Embryonic facial prominence (tissue), 1 donor: ENCODE measurements around the gene TAL1.

ENCODE experiments used
- DNase-seq: peaks from one replicate; pipeline ENCODE4 v3.0.0-alpha.2; 2016; ENCODE audit errors: extremely low spot score

The TAL1 gene

DNA sequence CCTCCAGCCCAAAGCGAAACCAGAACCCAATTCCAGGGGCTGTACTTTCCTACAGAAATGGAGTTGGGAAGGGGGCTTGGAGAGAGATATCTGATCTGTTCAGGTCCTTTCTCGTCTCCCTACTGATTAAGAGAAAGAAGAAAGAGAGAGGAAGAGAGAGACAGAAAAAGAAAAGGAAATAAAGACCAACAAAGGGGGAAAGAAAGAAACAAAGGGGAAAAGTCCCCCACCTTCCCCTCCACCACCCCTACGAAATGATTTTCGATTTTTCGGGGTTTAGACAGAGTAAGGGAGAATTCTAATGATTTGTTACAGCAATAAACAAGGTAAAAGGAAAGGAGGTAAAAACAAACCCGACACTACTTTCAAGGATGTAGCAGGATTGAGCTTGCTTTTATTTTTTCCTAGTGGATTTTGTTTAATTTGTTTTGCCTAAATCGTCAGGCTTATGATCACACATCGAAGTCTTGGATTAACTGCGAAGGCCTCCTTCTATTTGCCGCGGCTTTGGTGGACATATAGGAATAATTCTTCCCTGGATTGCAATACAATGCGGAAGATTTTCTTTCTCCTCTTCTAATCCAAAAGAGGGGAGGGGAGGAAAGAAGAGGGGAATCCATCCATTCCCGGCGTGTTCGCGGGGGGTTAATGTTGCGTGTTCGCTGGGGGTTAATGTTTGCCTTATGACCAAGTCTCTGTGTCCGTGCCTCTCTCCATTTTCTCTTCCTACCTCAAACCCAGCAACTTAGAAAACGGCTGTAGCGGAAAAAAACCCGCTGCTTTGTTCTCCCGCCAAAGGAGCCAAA, 1.9 kb downstream of the TAL1 start:
- no peak for DNase-seq

DNA sequence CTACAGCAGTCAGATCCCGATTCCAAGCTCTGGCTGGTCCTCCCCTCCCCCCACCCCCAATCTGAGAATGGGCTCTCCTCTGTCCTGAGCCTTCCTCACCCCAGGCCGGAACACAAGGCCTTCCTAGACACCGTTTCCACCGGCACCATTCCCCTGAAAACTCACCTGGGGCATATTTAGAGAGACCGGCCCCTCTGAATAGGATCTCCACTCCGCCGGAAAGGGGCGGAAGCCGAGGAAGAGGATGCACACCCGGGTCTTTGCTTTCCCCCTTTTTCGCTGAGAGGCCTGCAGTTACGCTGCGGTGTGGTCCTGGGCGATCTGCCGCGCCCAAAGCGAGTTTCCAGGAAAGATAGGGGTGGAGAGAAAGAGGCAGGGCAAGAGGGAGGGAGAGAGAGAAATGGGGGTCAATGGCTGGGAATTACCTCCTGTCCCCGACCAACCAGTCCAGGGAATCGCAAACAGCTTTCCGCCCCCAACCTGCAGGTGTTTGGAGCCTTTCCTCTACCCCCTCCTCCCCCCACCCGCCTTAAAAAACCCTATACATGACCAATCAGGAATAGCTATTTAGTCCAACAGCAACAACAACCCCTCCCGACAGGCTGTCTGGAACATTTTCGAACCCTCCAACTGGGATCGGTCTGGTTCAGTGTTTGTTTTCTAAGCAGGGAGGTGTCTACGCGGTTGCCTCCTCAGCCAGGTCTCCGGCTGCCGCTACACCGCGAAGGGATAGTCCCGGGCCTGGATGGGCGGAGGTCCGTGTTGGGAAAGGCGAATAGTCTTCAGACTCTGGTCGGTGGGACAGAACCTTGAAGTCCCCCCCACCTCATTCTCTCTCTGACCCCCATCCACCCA, 2.8 kb downstream of the TAL1 start:
- no peak for DNase-seq

DNA sequence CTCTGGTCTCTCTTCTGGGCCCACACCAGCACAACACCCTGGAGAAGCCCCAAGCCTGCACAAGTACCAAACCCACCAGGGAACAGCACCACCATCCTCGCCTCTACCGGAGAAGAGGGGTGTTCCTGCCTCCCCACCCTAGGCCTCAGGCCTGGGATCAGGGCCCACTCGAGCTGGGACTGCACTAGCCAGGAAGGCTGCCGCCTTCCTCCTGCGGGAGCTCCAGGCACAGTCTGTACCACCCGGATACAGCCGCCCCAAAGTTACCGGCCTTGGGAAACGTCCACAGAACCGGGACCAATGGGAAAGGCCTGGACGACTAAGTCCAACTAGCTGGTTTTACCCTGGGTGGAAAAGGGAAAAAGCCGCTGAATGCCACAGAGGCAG, 3.4 kb downstream of the TAL1 start:
- no peak for DNase-seq

DNA sequence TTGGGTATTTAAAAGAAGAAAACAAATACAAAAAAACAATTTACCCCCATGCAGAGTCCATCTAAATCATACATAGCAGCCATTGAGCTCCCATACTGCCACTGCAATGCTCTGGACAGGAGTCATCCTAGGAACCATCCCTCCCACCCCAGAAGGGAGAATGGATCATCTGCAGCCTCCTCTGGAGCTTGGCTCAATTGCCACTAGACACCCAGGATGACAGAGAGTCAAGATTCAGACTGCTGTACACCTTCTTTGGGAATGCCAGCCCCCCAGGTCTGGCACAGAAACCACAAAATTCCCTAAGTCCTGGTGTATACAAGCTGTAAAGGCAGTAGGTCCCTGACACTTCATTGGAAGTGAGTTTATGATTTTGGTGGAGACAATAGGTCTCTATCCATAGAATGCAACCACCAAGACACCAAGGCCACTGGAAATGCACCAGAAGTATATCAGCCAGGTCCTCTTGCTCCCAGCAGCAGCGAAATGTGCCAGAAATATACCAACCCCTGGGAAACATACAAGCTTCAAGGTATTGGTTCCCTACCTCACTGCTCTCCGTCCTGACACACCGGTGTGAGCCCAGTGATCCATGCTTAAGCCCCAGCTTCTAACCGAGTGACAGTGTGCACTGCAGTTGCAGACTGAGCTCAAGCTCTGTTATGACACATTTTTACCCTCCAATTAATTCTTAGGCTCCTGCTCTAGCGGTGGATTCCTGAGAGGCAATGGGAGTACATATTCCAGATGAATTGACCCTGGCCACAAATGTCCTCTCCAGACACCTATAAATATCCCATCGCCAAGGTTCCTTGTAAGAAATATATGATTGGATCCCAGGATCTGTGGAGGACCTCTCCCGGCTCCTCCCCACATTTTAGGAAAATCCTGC, 4.4 kb downstream of the TAL1 start:
- no peak for DNase-seq

DNA sequence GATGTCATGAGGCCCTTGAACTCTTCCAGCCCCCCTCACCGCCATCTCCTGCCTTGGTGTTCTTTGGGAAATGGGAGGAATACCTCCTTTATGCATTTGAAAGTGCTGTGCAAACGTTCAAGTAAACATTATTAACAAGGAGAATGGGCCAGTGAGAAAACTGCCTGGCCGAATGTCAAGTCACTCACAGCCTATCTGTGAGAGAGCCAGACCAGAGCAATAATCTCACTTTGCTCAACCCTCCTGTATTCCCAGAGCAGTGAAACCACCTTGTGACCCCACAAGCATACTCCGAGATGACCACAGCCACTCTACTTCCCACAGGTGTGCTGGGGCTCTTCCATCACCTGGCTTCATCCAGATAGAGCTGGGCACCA, 5.2 kb downstream of the TAL1 start:
- no peak for DNase-seq

DNA sequence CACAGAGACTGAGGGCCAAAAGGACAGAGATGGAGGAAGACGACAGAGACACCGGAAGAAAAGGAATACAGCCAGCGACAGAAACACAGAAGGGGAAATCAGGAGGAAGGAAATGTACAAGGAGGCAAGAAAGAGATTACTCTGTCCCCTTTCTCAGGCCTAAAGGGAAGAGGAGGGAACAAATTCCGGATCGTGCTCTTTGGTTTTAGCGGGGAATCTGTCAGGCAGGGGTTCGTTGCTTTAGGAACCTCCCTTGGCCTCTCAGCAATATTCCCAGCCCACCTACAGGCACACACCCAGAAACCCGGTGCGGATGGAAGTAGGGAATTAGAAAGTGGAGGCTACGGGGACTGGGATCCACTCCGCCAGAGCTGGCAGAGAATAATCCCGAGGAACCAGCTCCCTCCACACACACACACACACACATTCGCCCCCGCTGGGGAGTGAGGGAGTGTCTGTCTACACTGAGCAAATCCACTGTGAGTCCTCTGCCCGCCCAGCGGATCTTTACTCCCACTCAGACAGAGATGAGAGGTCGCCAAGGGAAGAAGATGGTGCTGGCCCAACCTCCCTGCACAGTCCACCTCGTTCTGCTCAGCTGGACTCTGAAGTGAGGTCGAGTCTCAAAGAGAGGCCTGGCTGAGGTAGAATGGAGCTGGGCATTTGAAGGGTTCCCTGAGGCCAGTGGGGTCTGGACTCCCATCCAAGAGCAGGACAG, 5.7 kb downstream of the TAL1 start:
- DNase-seq: no peak

DNA sequence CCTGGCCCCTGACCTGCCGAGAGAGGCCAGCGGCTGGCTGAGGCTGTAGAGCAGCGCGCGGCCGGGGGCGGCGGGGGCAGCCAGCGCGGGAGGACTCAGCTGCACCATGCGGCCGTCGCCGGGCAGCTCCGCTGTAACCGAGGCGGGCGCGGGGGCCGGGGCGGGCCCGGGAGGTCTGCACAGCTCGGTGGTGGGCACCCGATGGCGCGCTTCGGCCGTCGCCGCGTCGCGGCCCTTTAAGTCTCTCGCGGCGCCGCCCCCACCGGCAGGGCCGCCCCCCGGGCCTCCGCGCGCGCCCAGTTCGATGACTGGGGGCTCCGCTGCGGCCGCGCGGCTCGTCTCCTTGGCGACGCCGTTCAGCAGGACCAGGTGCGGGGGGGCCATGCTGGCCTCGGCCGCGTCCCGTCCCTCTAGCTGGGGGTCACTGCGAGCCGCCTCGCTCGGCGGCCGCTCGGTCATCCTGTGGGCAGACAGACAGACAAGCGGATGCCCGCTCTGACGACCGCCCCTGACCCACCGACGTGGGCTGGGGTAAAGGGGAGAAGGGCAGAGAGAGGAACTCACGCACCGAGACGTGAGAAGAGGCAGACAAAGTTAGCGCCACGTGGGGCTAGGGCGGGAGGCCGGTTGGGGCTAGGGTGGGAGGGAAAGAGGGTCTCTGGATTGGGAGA, 6.5 kb downstream of the TAL1 start:
- DNase-seq: no peak

DNA sequence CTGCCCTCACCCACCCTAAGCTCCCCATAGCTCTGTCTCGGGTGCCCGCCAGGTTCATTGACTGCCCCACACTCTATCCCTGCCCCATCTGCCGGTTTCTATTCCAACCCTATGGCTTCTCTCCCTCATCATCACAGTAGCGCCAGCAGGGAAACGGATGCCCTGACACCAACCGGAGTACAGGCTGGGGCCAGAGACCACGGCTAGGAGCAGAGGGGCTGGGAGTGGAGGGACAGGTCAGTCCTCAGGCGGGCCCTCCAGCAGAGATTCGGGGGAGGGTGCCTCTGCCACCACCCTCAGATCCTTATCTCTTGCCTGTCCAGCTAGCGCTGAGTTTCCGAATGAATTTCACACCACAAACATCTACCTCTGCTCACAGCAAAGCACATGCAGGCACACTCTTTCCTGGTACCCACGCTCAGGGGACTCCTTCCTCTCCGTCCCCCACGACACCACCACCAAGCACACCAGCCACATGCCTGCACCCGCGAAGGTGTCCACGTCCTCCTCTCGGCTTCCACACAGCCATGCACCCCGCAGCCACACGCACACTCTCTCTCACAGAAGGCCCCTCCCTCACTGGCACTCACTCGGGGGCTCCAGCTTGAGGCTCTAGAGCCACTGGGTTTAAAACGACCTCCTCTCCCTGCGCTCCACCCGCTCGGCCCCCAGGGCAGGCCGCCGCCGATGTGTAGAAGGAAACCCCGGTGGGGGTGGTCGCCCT, 7.2 kb downstream of the TAL1 start:
- DNase-seq: no peak

DNA sequence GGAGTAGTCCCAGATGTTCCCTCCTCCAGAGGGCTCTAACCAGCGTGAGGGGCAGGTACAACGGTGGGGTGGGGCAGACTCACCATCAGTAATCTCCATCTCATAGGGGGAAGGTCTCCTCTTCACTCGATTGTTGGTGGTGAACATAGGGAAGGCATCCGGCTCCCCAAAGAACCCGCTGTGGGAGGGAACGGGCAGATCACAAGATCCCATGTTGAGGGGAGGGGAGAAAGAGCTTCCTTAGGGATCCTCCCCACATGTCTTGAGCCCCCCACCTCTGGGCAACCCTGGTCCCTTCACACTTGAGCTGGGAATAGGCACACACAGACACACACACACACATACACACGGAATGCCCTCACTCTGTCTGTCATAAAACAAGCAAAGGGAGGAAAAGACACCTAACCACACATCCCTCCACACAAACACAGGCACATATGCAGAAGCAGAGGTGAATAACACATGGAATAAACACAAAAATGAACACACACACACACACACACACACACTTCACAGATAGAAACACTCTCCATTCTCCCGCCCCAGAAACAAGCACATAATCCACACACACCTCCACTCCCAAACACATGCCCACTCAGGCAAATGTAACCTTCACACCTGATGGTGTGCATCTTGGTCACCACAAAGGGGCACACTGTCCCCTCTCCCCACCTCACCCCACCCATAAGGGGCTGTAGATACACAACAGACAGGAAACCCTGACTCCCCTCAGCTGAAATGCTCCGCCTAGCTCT, 7.9 kb downstream of the TAL1 start:
- no peak for DNase-seq

DNA sequence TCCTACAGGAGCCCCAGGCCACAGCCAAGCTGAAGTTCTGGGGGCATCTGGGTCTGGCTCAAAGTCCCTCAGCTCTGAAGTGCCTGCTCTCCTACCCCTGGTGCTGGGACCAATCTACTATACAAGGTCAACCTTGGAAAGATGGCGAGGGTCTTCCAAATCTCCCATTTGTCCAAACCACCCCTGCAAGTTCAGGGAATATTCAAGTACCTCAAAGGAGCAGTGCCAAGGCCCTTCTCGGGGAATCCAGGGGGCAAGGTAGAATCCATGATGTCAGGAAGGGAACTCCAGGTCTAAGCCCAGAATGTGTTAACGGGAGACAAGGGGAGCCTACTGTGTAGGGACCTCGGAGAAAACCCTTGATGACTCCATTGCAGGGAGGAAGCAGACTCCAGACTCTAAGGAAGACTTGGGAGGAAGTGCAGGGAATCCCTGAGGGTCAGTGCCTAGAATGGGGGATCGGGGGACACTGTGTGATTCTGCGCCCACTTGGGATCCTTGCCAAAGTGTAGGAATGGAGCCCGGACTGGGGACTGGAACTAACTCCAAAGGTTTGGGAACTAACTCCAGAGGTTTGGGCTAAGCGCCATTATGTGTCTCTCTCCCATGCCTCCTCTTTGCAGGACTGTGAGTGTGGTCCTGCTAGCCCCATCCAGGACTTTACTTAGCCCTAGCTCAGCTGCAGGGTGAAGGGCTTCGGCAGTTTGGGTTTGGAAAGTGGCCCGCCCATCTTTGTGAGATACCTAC, 8.7 kb downstream of the TAL1 start:
- DNase-seq: no peak

DNA sequence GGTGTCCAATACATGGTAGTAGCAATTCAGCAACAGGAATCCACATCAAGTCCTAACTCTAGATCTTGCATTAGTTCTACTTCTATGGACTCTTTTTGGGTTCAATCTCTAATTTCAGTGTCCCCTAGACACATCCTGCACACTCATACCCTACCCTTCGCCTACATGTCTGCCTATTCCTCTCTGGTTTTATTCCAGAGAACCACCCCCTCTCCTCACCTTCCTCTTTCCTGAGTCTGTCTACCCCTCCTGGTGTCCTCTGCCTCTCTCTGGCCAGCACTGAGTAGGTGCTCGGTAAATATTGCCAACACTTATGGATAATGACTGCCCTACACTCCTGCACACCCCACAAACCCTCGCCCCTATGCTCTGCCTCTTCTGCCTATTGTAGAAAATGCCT, 9.5 kb downstream of the TAL1 start:
- no peak for DNase-seq

DNA sequence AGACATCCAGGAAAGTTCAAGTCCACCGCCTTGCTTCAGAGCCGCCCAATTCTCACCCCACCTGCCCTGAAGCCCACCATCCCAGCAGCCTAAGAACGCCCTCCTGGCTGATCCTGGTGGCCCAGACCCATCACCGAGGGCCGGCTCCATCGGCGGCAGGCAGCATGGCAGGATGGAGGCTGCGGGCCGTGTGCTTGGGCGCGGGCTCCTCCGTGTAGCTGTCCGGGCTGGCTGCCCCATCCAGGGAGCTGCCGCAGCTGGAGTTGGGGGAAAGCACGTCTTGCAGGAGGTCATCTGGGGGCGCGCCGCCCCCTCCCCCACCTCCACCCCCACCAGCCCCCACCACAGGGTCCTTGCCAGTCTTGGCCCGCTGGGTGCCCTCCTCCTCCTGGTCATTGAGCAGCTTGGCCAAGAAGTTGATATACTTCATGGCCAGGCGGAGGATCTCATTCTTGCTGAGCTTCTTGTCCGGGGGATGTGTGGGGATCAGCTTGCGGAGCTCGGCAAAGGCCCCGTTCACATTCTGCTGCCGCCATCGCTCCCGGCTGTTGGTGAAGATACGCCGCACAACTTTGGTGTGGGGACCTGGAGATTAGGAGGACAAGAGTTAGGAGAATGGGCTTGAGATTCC, 12.3 kb downstream of the TAL1 start:
- DNase-seq: no peak

DNA sequence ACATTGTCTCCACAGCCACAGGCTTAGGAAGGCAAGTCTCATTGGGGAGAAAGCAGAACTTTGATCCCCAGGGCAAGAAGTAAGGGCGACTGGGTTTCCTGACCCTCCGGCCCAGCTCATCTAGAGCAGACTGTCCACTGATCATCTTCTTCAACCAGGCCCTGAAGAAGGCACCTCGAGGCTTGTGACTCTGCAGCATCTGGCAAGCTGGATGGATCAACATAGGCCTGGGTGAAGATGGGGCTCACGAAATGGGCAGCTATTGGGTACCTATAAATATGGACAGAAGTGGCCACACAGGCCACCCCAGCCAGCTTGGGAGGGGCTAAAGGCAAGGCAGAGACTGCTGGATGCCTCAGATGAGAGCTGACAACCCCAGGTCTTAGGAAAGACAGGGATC, 13.0 kb downstream of the TAL1 start:
- DNase-seq: no peak

DNA sequence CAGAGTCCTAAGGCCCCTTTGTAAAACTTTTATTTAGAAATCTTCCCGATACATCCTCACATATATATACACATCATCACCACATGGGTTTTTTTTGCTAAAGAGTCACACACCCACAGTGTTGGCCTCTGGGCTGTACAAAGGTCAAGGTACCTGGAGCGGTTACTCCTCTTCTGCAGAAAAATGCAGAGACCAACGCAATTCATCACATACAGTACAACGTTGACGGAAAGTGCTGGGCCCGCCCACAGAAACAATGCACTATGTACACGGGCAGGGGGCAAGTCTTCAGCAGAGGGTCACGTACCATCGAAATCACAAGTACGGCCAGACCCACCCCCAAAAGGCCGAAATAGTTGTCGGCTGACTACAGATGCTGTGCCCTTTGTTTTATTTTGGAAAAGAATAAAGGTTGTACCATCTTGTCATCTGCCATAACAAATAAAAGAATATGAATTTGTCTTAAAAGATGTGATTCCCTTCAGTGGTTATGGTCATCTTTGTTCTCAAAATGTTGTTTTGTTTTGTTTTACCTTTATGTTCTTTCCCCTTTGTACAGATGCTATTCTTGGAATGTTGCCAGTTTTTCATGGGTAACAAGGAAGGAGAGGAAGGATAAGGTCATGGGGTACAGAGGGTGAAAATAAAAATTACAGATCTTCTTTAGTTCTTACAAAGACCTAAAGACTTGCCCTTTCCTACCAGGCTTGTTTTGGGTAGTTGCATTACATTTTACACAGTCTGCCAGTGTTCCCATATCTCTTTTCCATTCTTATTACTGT, 15.6 kb downstream of the TAL1 start:
- no peak for DNase-seq

DNA sequence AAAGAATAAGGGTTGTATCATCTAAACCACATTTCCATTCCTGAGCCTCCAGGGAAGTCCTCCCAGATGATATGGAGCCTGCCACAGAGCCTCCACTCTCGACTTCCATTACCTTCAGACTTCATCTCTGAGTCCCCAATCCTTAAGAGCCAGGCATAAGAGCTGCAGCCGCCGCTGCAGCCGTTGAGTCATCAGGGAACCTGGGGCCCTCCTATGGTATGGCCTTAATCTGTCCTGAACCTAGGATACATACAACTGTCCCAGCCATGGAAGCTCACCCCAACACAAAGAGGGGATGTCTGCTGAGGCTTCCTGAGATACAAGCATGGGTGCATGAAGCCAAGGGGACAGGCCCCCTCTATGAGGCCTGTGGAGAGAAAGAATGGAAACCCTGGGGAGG, 16.3 kb downstream of the TAL1 start:
- no peak for DNase-seq

DNA sequence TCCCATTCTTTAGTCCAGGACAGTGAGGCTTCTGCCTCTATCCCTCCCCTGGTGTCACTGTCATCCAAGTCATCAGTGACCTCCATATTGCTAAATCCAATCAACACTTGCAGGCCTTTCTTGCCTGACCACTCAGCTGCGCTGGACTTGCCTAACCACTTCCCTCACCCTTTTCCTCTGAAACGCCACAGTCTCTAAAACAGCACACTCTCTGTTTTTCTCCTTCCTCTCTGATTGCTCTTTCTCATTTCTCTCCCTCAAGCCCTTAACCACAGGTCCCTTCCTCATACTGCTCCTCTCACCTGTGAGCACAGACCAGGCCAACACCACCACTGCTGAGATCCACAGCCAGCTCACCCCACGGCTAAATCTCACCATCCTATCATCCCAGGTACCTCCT, 17.5 kb downstream of the TAL1 start:
- DNase-seq: no peak

DNA sequence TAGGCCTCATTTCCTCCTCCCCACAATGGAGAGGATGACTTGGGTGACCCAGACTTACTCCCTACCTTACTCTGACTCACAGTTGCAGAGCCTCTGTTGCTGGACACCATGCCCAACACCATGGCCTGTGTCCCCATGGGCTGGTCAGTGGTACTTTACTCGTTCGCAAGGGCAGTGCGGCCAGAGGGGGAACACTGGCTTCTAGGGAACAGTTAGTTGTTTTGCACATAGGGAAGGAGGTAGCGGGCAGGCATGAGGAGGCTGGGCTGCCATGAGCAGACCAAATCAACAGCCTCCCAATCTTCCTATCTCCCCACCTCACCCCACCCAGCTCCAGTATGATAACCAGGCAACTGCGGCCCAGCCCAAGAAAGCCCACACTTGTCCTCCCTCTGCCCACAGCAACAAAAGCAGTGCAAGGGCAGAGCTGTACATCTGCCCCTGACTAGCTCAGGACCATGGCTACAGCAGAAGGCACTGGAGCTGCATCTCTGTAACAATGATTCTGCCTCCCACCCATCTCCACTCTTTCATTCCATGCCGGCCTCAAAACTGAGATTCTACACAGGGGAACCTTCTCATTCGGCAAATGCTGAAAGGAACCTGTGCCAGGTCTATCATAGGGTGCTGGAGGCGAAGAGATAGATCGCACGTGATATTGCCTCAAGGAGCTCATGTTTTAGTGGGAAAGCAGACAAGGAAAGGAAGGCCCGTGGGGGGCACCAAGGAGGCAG, 18.6 kb downstream of the TAL1 start:
- DNase-seq: no peak
